WTC11 (cell line): ENCODE measurements around the gene AHCYL1. TPM values are rescaled to one million over a fixed set of nuclear protein-coding genes. Genes with fewer than 3 reads are reported as not detected.

Experiments
- ATAC-seq: fragments of 200-7000 bp; cut with Tn5 transposase; 2 replicates; pipeline ENCODE4 v1.10.0; 2021; ENCODE audit warnings: mild to moderate bottlenecking, moderate library complexity
- CTCF ChIA-PET: fragments of 300-600 bp; sonication (Branson Sonifier 250); formaldehyde crosslinking; loops from one replicate; lab custom pipeline; 2021; ENCODE audit warnings: antibody characterized with exemption; lab: Charles Lee
- POLR2A ChIA-PET: fragments of 350-600 bp; sonication (Branson Sonifier 250); formaldehyde crosslinking; loops from one replicate; lab custom pipeline; 2021; ENCODE audit warnings: antibody characterized with exemption; lab: Charles Lee
- DNase-seq: peaks from one replicate; pipeline ENCODE4 v3.0.0; 2021; ENCODE audit warnings: low spot score
- H3K27ac Mint-ChIP-seq: 2 replicates; pipeline ENCODE4 v1.8.0; 2021; ENCODE audit warnings: mixed read lengths
- H3K27me3 Mint-ChIP-seq: 2 replicates; pipeline ENCODE4 v1.8.0; 2021; ENCODE audit warnings: low read depth, mild to moderate bottlenecking, moderate library complexity, mixed read lengths
- H3K36me3 Mint-ChIP-seq: 2 replicates; pipeline ENCODE4 v1.8.0; 2021; ENCODE audit warnings: mixed read lengths
- H3K4me1 Mint-ChIP-seq: 2 replicates; pipeline ENCODE4 v1.8.0; 2022; ENCODE audit warnings: mixed read lengths
- H3K4me3 Mint-ChIP-seq: 2 replicates; pipeline ENCODE4 v1.8.0; 2021; ENCODE audit warnings: mild to moderate bottlenecking, moderate library complexity, mixed read lengths
- H3K9me3 Mint-ChIP-seq: 2 replicates; pipeline ENCODE4 v1.8.0; 2021; ENCODE audit warnings: mixed read lengths
- CREM ChIP-seq: sonication (generic); formaldehyde crosslinking; IDR thresholded peaks from 2 replicates; pipeline ENCODE4 v1.8.1; 2022; ENCODE audit warnings: mild to moderate bottlenecking, missing genetic modification reagents, moderate library complexity
- ELF4 ChIP-seq: sonication (generic); formaldehyde crosslinking; IDR thresholded peaks from 2 replicates; pipeline ENCODE4 v1.8.1; 2022; ENCODE audit warnings: low read depth, mild to moderate bottlenecking, moderate library complexity, missing genetic modification reagents
- ETV6 ChIP-seq: sonication (generic); formaldehyde crosslinking; IDR thresholded peaks from 2 replicates; pipeline ENCODE4 v1.8.1; 2022; ENCODE audit warnings: mild to moderate bottlenecking, missing genetic modification reagents
- FOXK1 ChIP-seq: sonication (generic); formaldehyde crosslinking; IDR thresholded peaks from 2 replicates; pipeline ENCODE4 v1.8.0; 2022; ENCODE audit warnings: mild to moderate bottlenecking, moderate library complexity, missing genetic modification reagents
- FOXP4 ChIP-seq: sonication (generic); formaldehyde crosslinking; IDR thresholded peaks from 2 replicates; pipeline ENCODE4 v1.8.0; 2022; ENCODE audit warnings: mild to moderate bottlenecking, missing genetic modification reagents
- GABPB1 ChIP-seq: sonication (generic); formaldehyde crosslinking; IDR thresholded peaks from 2 replicates; pipeline ENCODE4 v1.8.1; 2023; ENCODE audit warnings: mild to moderate bottlenecking, missing genetic modification reagents
- GRHL2 ChIP-seq: fragments of 250-450 bp; sonication (Bioruptor Pico); IDR thresholded peaks from 2 replicates; pipeline ENCODE4 v1.8.0; 2022; ENCODE audit warnings: mild to moderate bottlenecking, moderate library complexity; ENCODE audit not compliant: insufficient replicate concordance, severe bottlenecking
- KAT7 ChIP-seq: sonication (generic); formaldehyde crosslinking; IDR thresholded peaks from 2 replicates; pipeline ENCODE4 v1.8.1; 2023; ENCODE audit warnings: missing genetic modification reagents, mild to moderate bottlenecking, borderline replicate concordance
- NR2C2 ChIP-seq: sonication (generic); formaldehyde crosslinking; IDR thresholded peaks from 2 replicates; pipeline ENCODE4 v1.8.0; 2022; ENCODE audit warnings: mild to moderate bottlenecking, missing genetic modification reagents
- TEAD4 ChIP-seq: sonication (generic); formaldehyde crosslinking; IDR thresholded peaks from 2 replicates; pipeline ENCODE4 v1.8.0; 2022; ENCODE audit warnings: mild to moderate bottlenecking, missing genetic modification reagents
- USF1 ChIP-seq: sonication (generic); formaldehyde crosslinking; IDR thresholded peaks from 2 replicates; pipeline ENCODE4 v1.8.0; 2022; ENCODE audit warnings: mild to moderate bottlenecking, missing genetic modification reagents
- USF2 ChIP-seq: sonication (generic); formaldehyde crosslinking; IDR thresholded peaks from 2 replicates; pipeline ENCODE4 v1.8.1; 2023; ENCODE audit warnings: mild to moderate bottlenecking, missing genetic modification reagents, moderate library complexity
- ZNF121 ChIP-seq: sonication (generic); formaldehyde crosslinking; IDR thresholded peaks from 2 replicates; pipeline ENCODE4 v1.8.0; 2023; ENCODE audit warnings: missing genetic modification reagents
- ZNF219 ChIP-seq: sonication (generic); formaldehyde crosslinking; IDR thresholded peaks from 2 replicates; pipeline ENCODE4 v1.8.0; 2023; ENCODE audit warnings: missing genetic modification reagents, mild to moderate bottlenecking, borderline replicate concordance
- total RNA-seq: library from RNA; stranded (reverse); gene quantifications from 3 replicates; pipeline ENCODE4 v1.2.3, GENCODE V29; 2021
- TF ChIP-seq, protein P1 (sequence below): sonication (generic); formaldehyde crosslinking; IDR thresholded peaks from 2 replicates; pipeline ENCODE4 v1.8.1; 2023; ENCODE audit warnings: mild to moderate bottlenecking, missing genetic modification reagents, moderate library complexity
- TF ChIP-seq, protein P2 (sequence below): fragments of 250-450 bp; sonication (Bioruptor Pico); IDR thresholded peaks from 2 replicates; pipeline ENCODE4 v1.8.0; 2021; ENCODE audit warnings: mild to moderate bottlenecking
- TF ChIP-seq, protein P3 (sequence below): sonication (generic); formaldehyde crosslinking; IDR thresholded peaks from 2 replicates; pipeline ENCODE4 v1.8.0; 2023; ENCODE audit warnings: missing genetic modification reagents, mild to moderate bottlenecking, borderline replicate concordance
- TF ChIP-seq, protein P4 (sequence below): fragments of 200-600 bp; IDR thresholded peaks from 2 replicates; pipeline ENCODE4 v1.8.0; 2022; ENCODE audit warnings: antibody characterized with exemption

AHCYL1 gene
- total RNA-seq, 1 experiment from 2014 or later, result 92.1 TPM

- CTCF ChIA-PET, result interaction anchor here (0.6 to 4.4 kb wide), 46 partner anchors 9 to 436 kb away, joined by 3 to 42 read pairs (median 4); partner anchors contain the start of genes AHCYL1, ALX3, SLC6A17 and STRIP1
Measured at GRCh38 chr1:110060034-110060661, 75.6 kb downstream of the AHCYL1 start.

GRCh38 chr1:110060662-110061060 lies 76.1 kb downstream of the AHCYL1 start:
- Mint-ChIP-seq H3K27ac (no peak overlapping the region), H3K4me3 (no peak overlapping the region), H3K36me3 (peaks cover 31% of the 10 kb centered on the region), H3K4me1 (no peaks in the 10 kb centered on the region), H3K9me3 (no peaks in the 10 kb centered on the region), H3K27me3 (peaks cover 17% of the 10 kb centered on the region)
- DNase-seq (no peak), ATAC-seq (no peak)
- TF ChIP-seq CREM (CRISPR knock-in tag) (no peak), GRHL2 (CRISPR knock-in tag) (no peak), KAT7 (CRISPR knock-in tag) (no peak), USF2 (CRISPR knock-in tag) (no peak), USF1 (CRISPR knock-in tag) (no peak), ZNF121 (no peak), FOXK1 (CRISPR knock-in tag) (no peak), ETV6 (CRISPR knock-in tag) (no peak), FOXP4 (CRISPR knock-in tag) (no peak), ZNF219 (CRISPR knock-in tag) (no peak), NR2C2 (no peak), ELF4 (CRISPR knock-in tag) (no peak), TEAD4 (CRISPR knock-in tag) (no peak)
- TF ChIP-seq, protein P1, sequence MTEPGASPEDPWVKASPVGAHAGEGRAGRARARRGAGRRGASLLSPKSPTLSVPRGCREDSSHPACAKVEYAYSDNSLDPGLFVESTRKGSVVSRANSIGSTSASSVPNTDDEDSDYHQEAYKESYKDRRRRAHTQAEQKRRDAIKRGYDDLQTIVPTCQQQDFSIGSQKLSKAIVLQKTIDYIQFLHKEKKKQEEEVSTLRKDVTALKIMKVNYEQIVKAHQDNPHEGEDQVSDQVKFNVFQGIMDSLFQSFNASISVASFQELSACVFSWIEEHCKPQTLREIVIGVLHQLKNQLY (CRISPR knock-in tag), result no peak
- TF ChIP-seq, protein P2, sequence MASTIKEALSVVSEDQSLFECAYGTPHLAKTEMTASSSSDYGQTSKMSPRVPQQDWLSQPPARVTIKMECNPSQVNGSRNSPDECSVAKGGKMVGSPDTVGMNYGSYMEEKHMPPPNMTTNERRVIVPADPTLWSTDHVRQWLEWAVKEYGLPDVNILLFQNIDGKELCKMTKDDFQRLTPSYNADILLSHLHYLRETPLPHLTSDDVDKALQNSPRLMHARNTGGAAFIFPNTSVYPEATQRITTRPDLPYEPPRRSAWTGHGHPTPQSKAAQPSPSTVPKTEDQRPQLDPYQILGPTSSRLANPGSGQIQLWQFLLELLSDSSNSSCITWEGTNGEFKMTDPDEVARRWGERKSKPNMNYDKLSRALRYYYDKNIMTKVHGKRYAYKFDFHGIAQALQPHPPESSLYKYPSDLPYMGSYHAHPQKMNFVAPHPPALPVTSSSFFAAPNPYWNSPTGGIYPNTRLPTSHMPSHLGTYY, result no peak
- TF ChIP-seq, protein P3, sequence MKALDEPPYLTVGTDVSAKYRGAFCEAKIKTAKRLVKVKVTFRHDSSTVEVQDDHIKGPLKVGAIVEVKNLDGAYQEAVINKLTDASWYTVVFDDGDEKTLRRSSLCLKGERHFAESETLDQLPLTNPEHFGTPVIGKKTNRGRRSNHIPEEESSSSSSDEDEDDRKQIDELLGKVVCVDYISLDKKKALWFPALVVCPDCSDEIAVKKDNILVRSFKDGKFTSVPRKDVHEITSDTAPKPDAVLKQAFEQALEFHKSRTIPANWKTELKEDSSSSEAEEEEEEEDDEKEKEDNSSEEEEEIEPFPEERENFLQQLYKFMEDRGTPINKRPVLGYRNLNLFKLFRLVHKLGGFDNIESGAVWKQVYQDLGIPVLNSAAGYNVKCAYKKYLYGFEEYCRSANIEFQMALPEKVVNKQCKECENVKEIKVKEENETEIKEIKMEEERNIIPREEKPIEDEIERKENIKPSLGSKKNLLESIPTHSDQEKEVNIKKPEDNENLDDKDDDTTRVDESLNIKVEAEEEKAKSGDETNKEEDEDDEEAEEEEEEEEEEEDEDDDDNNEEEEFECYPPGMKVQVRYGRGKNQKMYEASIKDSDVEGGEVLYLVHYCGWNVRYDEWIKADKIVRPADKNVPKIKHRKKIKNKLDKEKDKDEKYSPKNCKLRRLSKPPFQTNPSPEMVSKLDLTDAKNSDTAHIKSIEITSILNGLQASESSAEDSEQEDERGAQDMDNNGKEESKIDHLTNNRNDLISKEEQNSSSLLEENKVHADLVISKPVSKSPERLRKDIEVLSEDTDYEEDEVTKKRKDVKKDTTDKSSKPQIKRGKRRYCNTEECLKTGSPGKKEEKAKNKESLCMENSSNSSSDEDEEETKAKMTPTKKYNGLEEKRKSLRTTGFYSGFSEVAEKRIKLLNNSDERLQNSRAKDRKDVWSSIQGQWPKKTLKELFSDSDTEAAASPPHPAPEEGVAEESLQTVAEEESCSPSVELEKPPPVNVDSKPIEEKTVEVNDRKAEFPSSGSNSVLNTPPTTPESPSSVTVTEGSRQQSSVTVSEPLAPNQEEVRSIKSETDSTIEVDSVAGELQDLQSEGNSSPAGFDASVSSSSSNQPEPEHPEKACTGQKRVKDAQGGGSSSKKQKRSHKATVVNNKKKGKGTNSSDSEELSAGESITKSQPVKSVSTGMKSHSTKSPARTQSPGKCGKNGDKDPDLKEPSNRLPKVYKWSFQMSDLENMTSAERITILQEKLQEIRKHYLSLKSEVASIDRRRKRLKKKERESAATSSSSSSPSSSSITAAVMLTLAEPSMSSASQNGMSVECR (CRISPR knock-in tag), result no peak
- CTCF ChIA-PET, result interaction anchor here (0.6 to 4.4 kb wide), 40 partner anchors 9 to 435 kb away, joined by 3 to 42 read pairs (median 4); partner anchors contain the start of genes AHCYL1, ALX3, SLC6A17 and STRIP1
- POLR2A ChIA-PET, result interaction anchor here (0.7 to 1.2 kb wide), 2 partner anchors 26 to 27 kb away, joined by 3 to 4 read pairs; partner anchors contain the start of gene STRIP1

More at GRCh38 chr1:110060034-110060661, 75.6 kb downstream of the AHCYL1 start:
- POLR2A ChIA-PET, result interaction anchor here (0.7 to 1.2 kb wide), 2 partner anchors 26 to 28 kb away, joined by 3 to 4 read pairs; partner anchors contain the start of gene STRIP1
- Mint-ChIP-seq H3K27ac (no peak overlapping the region), H3K4me1 (no peaks in the 10 kb centered on the region), H3K27me3 (peaks cover 12% of the 10 kb centered on the region), H3K9me3 (no peaks in the 10 kb centered on the region), H3K4me3 (no peak overlapping the region), H3K36me3 (peaks cover 36% of the 10 kb centered on the region)
- DNase-seq (peak; percentile 81), ATAC-seq (peak; percentile 87)
- no peak for TF ChIP-seq GABPB1
- TF ChIP-seq, protein P4, sequence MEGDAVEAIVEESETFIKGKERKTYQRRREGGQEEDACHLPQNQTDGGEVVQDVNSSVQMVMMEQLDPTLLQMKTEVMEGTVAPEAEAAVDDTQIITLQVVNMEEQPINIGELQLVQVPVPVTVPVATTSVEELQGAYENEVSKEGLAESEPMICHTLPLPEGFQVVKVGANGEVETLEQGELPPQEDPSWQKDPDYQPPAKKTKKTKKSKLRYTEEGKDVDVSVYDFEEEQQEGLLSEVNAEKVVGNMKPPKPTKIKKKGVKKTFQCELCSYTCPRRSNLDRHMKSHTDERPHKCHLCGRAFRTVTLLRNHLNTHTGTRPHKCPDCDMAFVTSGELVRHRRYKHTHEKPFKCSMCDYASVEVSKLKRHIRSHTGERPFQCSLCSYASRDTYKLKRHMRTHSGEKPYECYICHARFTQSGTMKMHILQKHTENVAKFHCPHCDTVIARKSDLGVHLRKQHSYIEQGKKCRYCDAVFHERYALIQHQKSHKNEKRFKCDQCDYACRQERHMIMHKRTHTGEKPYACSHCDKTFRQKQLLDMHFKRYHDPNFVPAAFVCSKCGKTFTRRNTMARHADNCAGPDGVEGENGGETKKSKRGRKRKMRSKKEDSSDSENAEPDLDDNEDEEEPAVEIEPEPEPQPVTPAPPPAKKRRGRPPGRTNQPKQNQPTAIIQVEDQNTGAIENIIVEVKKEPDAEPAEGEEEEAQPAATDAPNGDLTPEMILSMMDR, result peak; percentile 96
